Measurements from ENCODE around the gene LIMK2. TPM values are rescaled to one million over a fixed set of nuclear protein-coding genes. Genes with fewer than 3 reads are reported as not detected.
"Not testable (repeated sequence)": the region's sequence is repeated elsewhere in the genome, so short reads cannot be mapped to it uniquely, and the experiment has no call there.

Gene LIMK2
- total RNA-seq, 1 donor from 2014 or later, result 51.1 TPM

GRCh38 chr22:31244046-31244942 is 32.2 kb downstream of the LIMK2 start:
- peak; percentile 53 for DNase-seq

GRCh38 chr22:31244943-31245451 is 32.9 kb downstream of the LIMK2 start:
- no peak for DNase-seq

- not testable (repeated sequence) for DNase-seq
Observed at GRCh38 chr22:31245998-31246397, 33.9 kb downstream of the LIMK2 start.

- DNase-seq, result no peak
Observed at GRCh38 chr22:31246687-31247086, 34.6 kb downstream of the LIMK2 start.

- DNase-seq, result peak; percentile 36
Observed at GRCh38 chr22:31247726-31248125, 35.6 kb downstream of the LIMK2 start.

GRCh38 chr22:31248138-31248745 is 36.1 kb downstream of the LIMK2 start:
- DNase-seq, result peak; percentile 91

GRCh38 chr22:31248965-31249958 is 37.2 kb downstream of the LIMK2 start:
- peak; percentile 22 for DNase-seq

- peak; percentile 40 for DNase-seq
Observed at GRCh38 chr22:31250740-31251600, 38.9 kb downstream of the LIMK2 start.

GRCh38 chr22:31253949-31254348 is 41.9 kb downstream of the LIMK2 start:
- DNase-seq, result peak; percentile 57

GRCh38 chr22:31259798-31260473 is 47.8 kb downstream of the LIMK2 start:
- DNase-seq, result no peak

GRCh38 chr22:31260474-31260856 is 48.4 kb downstream of the LIMK2 start:
- DNase-seq, result no peak

- DNase-seq, result no peak
Observed at GRCh38 chr22:31262312-31263133, 50.4 kb downstream of the LIMK2 start.

GRCh38 chr22:31263896-31264640 is 52.0 kb downstream of the LIMK2 start:
- DNase-seq, result no peak

GRCh38 chr22:31268281-31268680 is 56.2 kb downstream of the LIMK2 start:
- DNase-seq, result no peak

GRCh38 chr22:31269892-31270579 is 57.9 kb downstream of the LIMK2 start:
- DNase-seq, result no peak

- DNase-seq, result no peak
Observed at GRCh38 chr22:31271026-31271425, 58.9 kb downstream of the LIMK2 start.

- DNase-seq, result no peak
Observed at GRCh38 chr22:31271485-31271884, 59.4 kb downstream of the LIMK2 start.

Data from tongue (tissue), 2 donors.